ENCODE data around the gene FAM43A. TPM values are rescaled to one million over a fixed set of nuclear protein-coding genes. Genes with fewer than 3 reads are reported as not detected.

Gene FAM43A
- total and polyA plus RNA-seq, 2 of the 8 experiments (the other 6 are each of a cell fraction or from before 2014, with no cell fraction given): 2.3 to 2.6 TPM

DNA sequence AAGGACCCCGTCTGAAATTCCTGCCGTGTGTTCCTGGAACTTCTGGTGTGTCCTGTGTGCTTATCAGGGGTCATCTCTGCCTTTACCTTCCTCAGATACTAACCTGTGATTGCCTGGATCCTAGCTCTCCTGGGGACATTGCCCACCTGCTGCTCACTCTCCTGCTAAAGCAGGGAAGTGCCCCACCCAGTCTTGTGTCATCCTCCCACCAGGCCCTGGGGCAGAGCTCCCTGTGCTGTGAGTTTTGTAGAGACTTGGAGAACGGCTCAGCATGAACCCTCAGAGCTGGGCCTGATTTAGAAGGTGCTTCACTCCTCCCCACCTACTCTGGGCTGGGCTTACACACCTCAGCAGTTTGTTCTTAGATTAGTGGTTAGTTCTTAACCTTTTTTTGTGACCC, 48.6 kb upstream of the FAM43A start:
- DNase-seq (ENCODE audit: low read depth in 1 of 2, low spot score in 2 of 2) (no peak), FAIRE-seq (no peak)
- Histone ChIP-seq H3K27ac (ENCODE audit: low read depth, low read length) (no peak overlapping the region), H3K4ac (replicated peaks; ENCODE audit: insufficient read length, low read depth, low read length) (no peak overlapping the region), H4K91ac (replicated peaks; ENCODE audit: insufficient read length, low read length) (no peak overlapping the region), H4K8ac (ENCODE audit: extremely low read depth, insufficient read depth, low read length) (no peak overlapping the region), H2AK5ac (ENCODE audit: low read depth, low read length) (no peak overlapping the region), H3K18ac (ENCODE audit: extremely low read depth, low read length) (no peak overlapping the region), H3K9ac (replicated peaks in 1 of 4; ENCODE audit: extremely low read depth in 1 of 4, low read depth in 3 of 4, low read length in 3 of 4) (no peak overlapping the region), H2AFZ (ENCODE audit: low read length) (no peak overlapping the region), H3K23me2 (ENCODE audit: low read depth, low read length) (peaks cover 8% of the 10 kb centered on the region), H3K79me1 (ENCODE audit: low read depth, low read length) (no peaks in the 10 kb centered on the region), H3K9me3 (ENCODE audit: insufficient read depth in 2 of 2, low read depth in 1 of 2, low read length in 1 of 2) (no peaks in the 10 kb centered on the region), H3K36me3 (ENCODE audit: control insufficient read depth in 2 of 4, insufficient read depth in 4 of 4, low read length in 3 of 4) (peaks cover 5 to 17% (median 12%) of the 10 kb centered on the region in 4 experiments; a peak in 6 of 8 replicates), H2BK20ac (ENCODE audit: low read length) (no peak overlapping the region), H3K79me2 (ENCODE audit: control insufficient read depth in 1 of 2, insufficient read depth in 2 of 2, low read length in 2 of 2) (no peaks in the 10 kb centered on the region), H3K27me3 (replicated peaks in 1 of 4; ENCODE audit: control insufficient read depth in 3 of 4, extremely low read depth in 1 of 4, insufficient read depth in 3 of 4, low read length in 3 of 4) (no peaks in the 10 kb centered on the region), H3K23ac (ENCODE audit: insufficient read length) (no peak overlapping the region), H2BK12ac (ENCODE audit: low read depth, low read length) (no peak overlapping the region), H2BK5ac (ENCODE audit: low read depth, low read length) (no peak overlapping the region), H3K4me2 (ENCODE audit: insufficient read depth in 1 of 2, low read depth in 2 of 2, low read length in 2 of 2) (no peak overlapping the region), H3K4me3 (ENCODE audit: extremely low read depth in 1 of 4, insufficient read depth in 2 of 4, low read depth in 3 of 4, low read length in 4 of 4) (no peak overlapping the region), H3K56ac (replicated peaks; ENCODE audit: insufficient read length, low read depth, low read length) (no peak overlapping the region), H3K14ac (ENCODE audit: insufficient read length) (no peak overlapping the region), H4K5ac (ENCODE audit: insufficient read length, low read depth, low read length) (no peak overlapping the region), H3K4me1 (replicated peaks in 1 of 4; ENCODE audit: control insufficient read depth in 3 of 4, insufficient read depth in 4 of 4, low read length in 3 of 4) (no peaks in the 10 kb centered on the region), H4K20me1 (replicated peaks in 1 of 2; ENCODE audit: control insufficient read depth in 1 of 2, insufficient read depth in 2 of 2, low read length in 2 of 2) (peaks cover 2% of the 10 kb centered on the region in 2 experiments), H2BK120ac (replicated peaks; ENCODE audit: low read depth, low read length) (no peak overlapping the region), H2BK15ac (ENCODE audit: low read length) (no peak overlapping the region)
- ChIA-PET CTCF (ENCODE audit: partially characterized antibody) (interaction anchor here (1.1 to 1.7 kb wide), 4 partner anchors 13 to 35 kb away, joined by 3 to 7 read pairs (median 3); partner anchors contain the start of gene LSG1), POLR2A (ENCODE audit: partially characterized antibody) (no interaction called here)
- WGBS, 2 experiments (ENCODE audit: extremely low coverage in 1 of 2, insufficient coverage in 1 of 2, insufficient read length in 1 of 2, insufficient replicate concordance in 2 of 2, low coverage in 1 of 2, low lambda C conversion rate in 2 of 2, missing lambda C conversion rate in 1 of 2): 96% methylated on average over 3 of the region's 3 CpGs; no CpG with 5 or more reads in 1 of the 2 experiments
- TF ChIP-seq SIN3A (conservative IDR thresholded peaks at IDR 0.05 in 1 of 2, IDR thresholded peaks at IDR 0.05 in 1 of 2; ENCODE audit: low read depth in 1 of 2, low read length in 2 of 2) (no peak), BCL11A (IDR thresholded peaks at IDR 0.05; ENCODE audit: low read depth in 2 of 2, low read length in 2 of 2) (no peak), KDM1A (IDR thresholded peaks at IDR 0.05; ENCODE audit: borderline replicate concordance, low read length) (no peak), NRF1 (IDR thresholded peaks at IDR 0.05; ENCODE audit: low read depth, low read length) (no peak), POLR2A (IDR thresholded peaks at IDR 0.05; ENCODE audit: control extremely low read depth in 1 of 2, low read depth in 2 of 2, low read length in 2 of 2) (no peak), POLR2AphosphoS5 (IDR thresholded peaks at IDR 0.05; ENCODE audit: low read depth, low read length) (no peak), SUZ12 (IDR thresholded peaks at IDR 0.05; ENCODE audit: low read length) (no peak), BRCA1 (IDR thresholded peaks at IDR 0.05; ENCODE audit: low read depth, low read length) (no peak), KDM4A (IDR thresholded peaks at IDR 0.05; ENCODE audit: low read depth, low read length, severe bottlenecking) (no peak), RAD21 (IDR thresholded peaks at IDR 0.05 in 1 of 2, conservative IDR thresholded peaks at IDR 0.05 in 1 of 2; ENCODE audit: low read depth in 2 of 2, low read length in 2 of 2) (no peak)
- TF ChIP-seq, protein P1, sequence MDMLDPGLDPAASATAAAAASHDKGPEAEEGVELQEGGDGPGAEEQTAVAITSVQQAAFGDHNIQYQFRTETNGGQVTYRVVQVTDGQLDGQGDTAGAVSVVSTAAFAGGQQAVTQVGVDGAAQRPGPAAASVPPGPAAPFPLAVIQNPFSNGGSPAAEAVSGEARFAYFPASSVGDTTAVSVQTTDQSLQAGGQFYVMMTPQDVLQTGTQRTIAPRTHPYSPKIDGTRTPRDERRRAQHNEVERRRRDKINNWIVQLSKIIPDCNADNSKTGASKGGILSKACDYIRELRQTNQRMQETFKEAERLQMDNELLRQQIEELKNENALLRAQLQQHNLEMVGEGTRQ (IDR thresholded peaks at IDR 0.05; ENCODE audit: low read length): no peak
- TF ChIP-seq, protein P2, sequence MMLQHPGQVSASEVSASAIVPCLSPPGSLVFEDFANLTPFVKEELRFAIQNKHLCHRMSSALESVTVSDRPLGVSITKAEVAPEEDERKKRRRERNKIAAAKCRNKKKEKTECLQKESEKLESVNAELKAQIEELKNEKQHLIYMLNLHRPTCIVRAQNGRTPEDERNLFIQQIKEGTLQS (IDR thresholded peaks at IDR 0.05; ENCODE audit: insufficient read depth, low read depth, low read length): no peak
